Fibroblast of skin of back (primary cell): ENCODE measurements around the gene C1QTNF9B.
A peak's percentile ranks its signal among the peaks of the same experiment; 100 is the strongest.
"Not testable (repeated sequence)": the region's sequence is repeated elsewhere in the genome, so short reads cannot be mapped to it uniquely, and the experiment has no call there.

Experiments used
- DNase-seq: peaks from one replicate; pipeline ENCODE4 v3.0.0-alpha.2; 2013

C1QTNF9B gene

DNA sequence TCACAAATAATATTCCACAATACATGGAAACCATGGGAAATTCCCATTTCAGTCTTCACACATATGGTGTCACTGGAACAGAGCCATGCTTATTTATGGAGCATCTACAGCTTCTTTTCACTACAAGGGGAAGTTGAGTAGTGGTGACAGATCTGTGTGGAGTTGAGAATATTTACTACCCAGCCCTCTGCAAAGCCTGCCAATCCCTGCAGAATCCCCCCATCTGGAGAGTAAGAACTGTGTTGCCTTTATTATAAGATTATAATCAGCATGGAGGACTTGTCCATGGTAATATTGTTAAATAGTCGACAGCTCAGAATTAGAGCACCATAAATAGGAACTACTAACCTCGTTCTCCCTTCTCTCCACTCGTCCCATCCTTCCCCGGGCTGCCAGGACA is 3.5 kb downstream of the C1QTNF9B start:
- not testable (repeated sequence) for DNase-seq

- DNase-seq, result no peak
Observed at GRCh38 chr13:23889615-23890607, 7.4 kb downstream of the C1QTNF9B start.

DNA sequence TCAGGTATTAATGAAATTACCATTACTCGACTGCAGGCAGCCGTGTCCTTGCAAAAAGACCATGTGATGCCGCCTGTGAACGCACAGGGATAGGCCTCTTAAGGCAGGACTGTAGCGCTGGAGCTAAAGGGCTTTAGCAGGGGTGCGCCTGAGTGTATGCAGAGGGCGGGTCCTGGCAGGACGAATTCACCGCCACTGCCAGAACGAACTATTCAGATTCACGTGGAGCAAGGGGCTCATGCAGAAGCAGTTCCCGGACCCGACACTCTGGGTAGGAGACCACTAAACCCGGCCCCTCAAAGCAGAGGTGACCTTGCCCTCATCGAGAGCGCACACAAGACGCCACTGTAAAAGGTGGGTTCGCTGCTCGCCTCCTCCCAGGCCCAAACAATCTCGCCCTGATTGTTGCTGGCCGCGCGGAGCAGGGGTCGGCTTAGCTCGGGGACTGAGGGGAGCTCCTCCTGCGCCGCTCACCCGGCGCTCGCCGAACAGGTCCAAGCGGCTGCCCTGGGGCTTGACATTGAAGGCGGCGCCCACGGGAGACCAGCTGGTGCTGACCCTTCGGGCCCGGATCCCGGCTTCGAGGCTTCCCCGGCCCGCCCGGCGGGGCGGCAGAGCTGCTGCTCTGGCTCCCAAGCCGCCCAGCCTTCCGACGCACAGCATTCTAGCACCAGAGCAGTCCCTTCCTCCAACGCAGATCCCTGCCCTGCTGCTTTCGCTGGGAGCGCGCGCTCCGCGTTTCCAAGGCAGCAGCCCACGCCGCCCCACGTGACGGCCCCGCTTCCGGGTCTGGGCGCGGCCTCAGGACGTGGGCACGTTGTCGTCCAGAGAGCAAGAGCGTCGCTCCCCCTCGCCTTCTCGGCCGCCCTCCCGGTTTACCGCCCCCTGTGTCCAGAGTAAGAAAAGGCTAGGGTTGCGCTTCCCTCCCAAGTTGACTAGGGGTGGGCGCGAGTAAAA is 8.4 kb downstream of the C1QTNF9B start, which contains the start of gene MIPEP:
MIPEP (minus strand) TSS at position 743 of the 957 bp plus-strand sequence; CDS start at position 663, 80 bp downstream.
- DNase-seq, result peak; percentile 96

DNA sequence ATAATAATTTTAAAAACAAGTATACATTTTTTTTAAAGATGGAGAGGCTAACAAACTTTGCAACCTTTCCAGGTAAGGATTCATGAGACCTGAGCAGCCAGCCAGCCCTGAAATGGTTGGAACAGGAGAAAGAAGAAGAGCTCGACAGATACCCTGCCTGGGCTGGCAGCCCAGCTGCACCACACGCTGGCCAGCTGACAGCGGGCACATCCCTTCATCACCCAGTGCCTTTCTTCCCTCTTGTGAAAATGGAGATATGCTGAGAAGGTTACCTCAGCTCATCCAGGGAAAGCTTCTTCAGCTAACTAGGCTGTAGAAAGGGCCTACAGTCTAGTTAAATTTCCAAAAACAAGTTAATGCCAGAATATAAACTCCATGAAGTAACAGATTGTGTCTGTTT is 12.9 kb downstream of the C1QTNF9B start:
- DNase-seq, result not testable (repeated sequence)

GRCh38 chr13:23883255-23883654 is 14.0 kb downstream of the C1QTNF9B start:
- no peak for DNase-seq

DNA sequence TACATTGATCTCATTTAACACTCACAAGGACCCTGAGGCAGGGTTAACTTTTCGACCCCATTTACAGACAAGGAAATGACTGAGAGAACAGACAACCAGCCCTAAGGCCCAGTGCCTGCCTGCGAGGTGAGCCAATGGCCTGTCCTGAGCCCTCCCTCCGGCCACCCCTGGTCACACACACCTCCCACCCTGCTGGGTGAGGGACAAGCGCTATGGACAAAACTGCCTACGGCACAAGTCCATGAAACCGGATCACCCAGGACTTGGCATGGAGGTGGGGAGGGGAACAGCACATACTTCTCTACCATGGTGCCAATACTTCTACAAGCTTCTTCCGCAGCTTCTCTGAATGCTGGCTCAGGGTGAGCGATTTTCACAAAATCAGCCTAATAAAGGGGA is 15.9 kb downstream of the C1QTNF9B start:
- not testable (repeated sequence) for DNase-seq

DNA sequence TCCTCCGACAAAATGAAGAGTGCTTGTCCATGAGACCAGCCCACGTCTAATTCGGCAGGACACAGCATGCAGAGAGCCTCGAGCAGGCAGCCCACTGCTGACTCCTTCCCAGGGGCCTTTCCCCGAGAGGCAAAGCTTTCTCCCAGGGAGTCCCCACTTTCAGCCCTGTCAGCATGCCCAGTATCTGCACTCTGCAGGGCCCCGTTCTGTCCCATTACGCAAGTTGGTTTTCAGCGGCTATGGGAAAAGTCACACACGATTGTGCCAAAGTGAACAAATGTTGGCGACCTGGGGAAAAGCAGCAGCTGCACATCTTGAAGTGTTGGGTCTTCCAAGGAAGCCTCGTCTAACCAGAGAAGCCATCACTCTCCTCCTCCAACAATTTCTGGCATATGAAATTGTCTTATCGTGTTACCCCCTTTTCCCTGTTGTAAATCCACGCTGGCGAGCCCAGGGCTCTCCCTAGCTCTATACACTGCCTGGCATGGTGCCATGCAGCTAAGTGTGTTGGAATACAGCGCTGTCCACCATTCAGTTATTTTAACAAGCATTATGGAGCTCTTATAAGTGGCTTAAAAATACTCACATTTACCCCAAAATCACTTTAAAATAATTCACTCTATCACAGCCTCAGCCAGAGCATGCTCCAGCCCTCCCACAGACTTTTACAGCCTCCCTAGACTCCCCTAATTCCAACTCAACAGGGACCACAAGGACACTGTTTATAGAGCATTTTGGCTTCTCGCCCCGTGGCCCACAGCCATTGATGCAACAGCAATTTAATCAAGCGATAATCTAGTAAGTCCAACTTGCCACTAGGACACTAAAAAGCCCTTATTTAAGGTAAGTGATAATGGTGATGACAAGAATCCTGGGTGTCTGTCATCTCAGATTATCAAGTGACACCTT is 16.6 kb downstream of the C1QTNF9B start:
- DNase-seq, result not testable (repeated sequence)

DNA sequence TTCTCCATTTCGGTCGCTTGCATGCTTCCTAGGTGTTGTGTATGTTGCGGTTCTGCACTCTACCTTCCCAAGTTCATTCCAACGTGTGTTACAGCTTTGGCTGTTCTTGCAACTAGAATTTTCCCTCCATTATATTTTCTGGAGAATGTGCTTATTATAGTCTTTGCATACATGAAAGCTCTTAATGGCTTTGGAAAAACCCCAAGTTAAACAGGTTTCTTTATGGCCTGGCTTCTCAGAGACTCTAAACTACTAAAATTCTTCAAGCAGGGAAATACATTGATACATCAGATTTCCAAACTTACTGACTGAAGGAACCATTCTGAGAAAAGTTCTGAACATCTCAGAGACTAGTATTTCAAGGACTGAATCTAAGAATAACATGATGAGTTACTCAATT is 20.0 kb downstream of the C1QTNF9B start:
- no peak for DNase-seq

GRCh38 chr13:23876265-23876664 is 21.0 kb downstream of the C1QTNF9B start:
- DNase-seq, result peak; percentile 22

DNA sequence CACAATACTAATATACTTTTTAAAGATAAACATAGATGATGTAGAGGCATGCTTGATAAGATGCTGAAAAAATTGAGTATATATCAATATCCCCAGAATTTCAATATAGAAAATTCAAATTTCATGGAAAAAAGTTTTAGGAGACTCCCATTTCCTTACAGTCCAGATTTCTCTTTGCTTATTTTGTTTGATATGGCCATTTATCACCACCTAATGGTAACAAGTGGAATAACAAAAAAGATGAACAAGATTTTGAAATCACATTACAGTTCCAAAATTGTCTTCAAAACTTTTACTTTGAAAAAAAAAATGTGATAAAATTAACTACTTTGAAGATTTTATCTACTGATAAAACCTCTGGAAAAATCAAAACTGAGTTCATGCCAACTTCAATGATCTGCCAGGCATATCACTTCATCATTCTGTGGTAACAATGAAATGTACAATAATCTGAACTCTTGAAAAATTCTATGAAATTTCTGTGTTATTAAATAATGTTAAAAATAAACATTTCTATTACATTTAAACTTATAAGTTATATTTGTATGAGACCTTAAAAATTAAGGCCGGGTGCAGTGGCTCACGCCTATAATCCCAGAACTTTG is 25.6 kb downstream of the C1QTNF9B start:
- peak; percentile 61 for DNase-seq

- no peak for DNase-seq
Observed at GRCh38 chr13:23870356-23871140, 26.8 kb downstream of the C1QTNF9B start.

DNA sequence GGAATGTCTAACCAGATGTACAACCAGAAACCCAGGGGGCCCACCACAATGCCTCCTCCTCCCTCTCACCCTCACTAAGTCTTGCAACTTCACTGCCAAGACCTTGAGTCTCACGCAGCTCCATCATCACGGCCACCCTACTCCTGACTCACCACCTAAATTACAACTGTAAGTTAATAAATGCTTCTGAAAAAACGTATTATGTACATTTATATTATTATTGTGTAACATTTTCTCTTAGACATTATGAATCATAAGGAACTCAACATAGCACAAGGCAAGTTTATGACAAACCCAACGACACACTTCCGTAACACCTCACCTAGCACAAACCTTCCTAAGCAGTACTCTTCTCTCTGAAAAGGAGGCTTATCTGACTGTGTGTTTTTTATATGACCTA is 28.8 kb downstream of the C1QTNF9B start:
- peak; percentile 78 for DNase-seq

DNA sequence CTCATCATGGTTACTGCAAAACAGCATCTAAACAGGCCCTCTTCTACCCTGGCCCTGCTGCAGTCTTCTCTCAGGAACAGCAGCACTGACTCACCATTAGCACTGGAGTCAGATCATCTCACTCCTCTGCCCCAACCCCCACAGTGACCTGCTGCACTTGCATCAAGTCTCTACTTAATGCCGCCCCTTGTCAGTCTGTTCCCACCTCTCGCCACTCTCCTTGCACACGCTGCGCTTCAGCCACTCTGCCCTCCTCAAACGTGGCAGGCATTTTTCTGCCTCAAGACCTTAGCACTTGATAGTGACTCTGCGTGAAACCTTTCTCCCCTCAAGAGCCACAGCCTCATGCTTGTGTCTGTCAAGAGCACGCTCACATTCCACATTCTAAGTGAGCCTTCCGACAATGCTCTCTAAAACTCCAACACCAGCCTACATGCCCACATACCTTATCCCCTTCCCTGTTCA is 30.2 kb downstream of the C1QTNF9B start:
- peak; percentile 55 for DNase-seq

DNA sequence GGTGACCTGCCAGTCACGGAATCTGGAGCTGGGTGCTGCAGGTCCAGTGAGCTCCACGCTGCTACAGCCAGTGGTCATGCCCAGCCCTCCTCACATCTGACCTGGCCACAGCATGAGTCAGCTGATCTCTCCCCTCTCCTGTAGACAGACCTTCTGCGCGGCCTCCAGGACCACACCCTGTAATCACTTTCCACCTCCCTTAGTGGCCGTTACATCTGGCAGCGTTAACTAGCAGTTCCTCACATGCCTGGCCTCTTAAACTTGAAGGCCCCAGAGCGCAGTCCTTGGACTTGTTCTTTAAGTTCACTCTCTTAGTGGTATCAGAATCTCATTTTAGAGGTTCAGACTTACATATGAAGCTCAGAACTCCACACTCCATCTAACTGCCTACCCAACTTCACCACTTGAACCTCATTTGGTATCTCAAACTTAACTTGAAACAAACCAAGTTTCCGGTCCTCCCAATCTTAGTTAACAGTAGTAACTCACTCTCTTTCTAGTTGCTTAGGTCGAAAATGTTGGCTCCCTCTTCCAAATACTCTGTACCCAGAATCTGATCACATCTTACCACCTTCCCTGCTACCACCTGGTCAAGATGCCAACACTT is 30.8 kb downstream of the C1QTNF9B start:
- no peak for DNase-seq

- DNase-seq, result no peak
Observed at GRCh38 chr13:23865906-23866305, 31.4 kb downstream of the C1QTNF9B start.

DNA sequence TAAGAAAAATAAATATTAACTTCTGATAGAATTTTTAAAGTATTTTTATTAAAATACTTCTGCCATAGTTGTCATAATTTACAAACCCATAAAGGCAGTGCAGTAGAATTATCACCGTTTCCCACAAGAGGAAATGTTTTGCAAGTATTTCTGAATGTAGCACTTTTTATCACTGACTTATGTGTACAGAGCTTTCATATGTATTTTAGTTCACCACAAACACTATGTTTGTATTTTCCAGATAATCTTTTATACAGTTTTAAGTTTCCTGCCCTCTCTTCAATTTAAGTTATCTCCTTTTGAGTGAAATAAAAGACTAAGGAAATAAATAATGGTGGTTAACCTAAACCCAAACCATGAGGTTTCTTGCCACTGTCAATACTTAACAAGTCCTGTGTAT is 32.3 kb downstream of the C1QTNF9B start:
- no peak for DNase-seq

GRCh38 chr13:23861310-23861709 is 36.0 kb downstream of the C1QTNF9B start:
- DNase-seq, result no peak

DNA sequence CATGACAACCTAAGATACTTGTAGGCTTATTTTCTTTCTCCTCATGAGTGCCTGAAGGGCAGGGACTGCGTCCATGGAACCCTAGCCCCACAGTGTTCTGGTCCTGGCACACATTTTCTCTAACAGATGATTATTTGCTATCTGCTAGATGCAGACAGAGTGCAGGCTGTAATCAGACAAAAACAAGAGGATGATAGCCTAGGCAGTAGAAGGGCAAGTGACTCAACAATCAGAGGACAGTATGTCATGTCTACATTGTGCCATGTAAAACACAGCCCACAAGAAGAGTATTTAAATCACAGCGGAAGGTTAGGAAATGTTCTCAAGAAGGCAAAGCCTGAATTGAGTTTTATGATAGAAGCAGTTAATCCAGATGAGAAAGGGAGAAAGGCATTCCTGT is 37.4 kb downstream of the C1QTNF9B start:
- DNase-seq, result no peak

GRCh38 chr13:23859455-23859854 is 37.8 kb downstream of the C1QTNF9B start:
- no peak for DNase-seq

DNA sequence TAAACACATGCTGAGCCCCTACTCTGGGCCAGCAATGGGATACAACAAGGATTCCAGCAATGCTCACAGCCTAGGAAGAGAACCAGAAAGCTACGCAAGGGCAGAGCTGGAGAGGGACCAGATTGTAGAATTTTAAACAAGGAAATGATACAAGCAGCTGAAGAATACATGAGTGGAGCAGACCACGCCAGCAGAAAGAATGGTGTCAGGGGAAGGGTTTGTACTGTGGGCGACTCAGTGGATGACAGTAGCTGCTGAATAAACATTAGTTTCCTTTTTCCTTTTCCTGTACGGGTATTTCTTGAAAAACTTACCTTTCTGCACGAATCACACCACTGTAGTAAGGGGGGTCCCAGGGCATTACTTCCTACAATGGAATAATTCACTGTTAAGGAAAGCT is 38.8 kb downstream of the C1QTNF9B start:
- DNase-seq, result no peak
